B cell (primary cell): ENCODE measurements around the gene PTPRE. TPM values are rescaled to one million over a fixed set of nuclear protein-coding genes. Genes with fewer than 3 reads are reported as not detected.

ENCODE experiments used
- ATAC-seq: fragments of 200-7000 bp; cut with Tn5 transposase; one replicate; pipeline ENCODE4 v1.10.0; 2021; ENCODE audit warnings: low read depth, mild to moderate bottlenecking, moderate number of reproducible peaks, moderate library complexity
- CTCF ChIA-PET: fragments of 350-600 bp; sonication (Branson Sonifier 250); formaldehyde crosslinking; loops from one replicate; lab custom pipeline; 2021; ENCODE audit warnings: antibody characterized with exemption, inconsistent platforms; lab: Charles Lee
- POLR2A ChIA-PET: fragments of 350-600 bp; sonication (Branson Sonifier 250); formaldehyde crosslinking; loops from one replicate; lab custom pipeline; 2021; ENCODE audit warnings: antibody characterized with exemption; lab: Charles Lee
- DNase-seq: peaks from one replicate; pipeline ENCODE4 v3.0.0; 2013
- H2AFZ ChIP-seq: 2 replicates; pipeline ENCODE4 v1.6.1; 2012; ENCODE audit warnings: mild to moderate bottlenecking, low read depth, low read length; ENCODE audit not compliant: insufficient read depth, poor library complexity, severe bottlenecking
- H3K27ac ChIP-seq, 2 donors: 1 replicate in 1 of 2; 2 replicates in 1 of 2; pipeline ENCODE4 v1.5.1; 2012 to 2013; ENCODE audit warnings: low read length in 2 of 2, mild to moderate bottlenecking in 2 of 2, moderate library complexity in 1 of 2
- H3K27me3 ChIP-seq, 4 experiments: fragments of 200-600 bp in 1 of 4; sonication (generic) in 1 of 4; replicated peaks in 1 of 4; 1 replicate in 2 of 4; 2 replicates in 2 of 4; pipeline versions ENCODE4 v1.6.1 to v1.7.0; 2013 to 2016; ENCODE audit warnings: low read length in 3 of 4, mild to moderate bottlenecking in 2 of 4, mixed read lengths in 1 of 4, moderate library complexity in 1 of 4; ENCODE audit not compliant: insufficient read depth in 4 of 4, control insufficient read depth in 3 of 4; ENCODE audit errors: control extremely low read depth in 1 of 4
- H3K36me3 ChIP-seq, 2 experiments: replicated peaks in 1 of 2; 1 replicate in 1 of 2; 2 replicates in 1 of 2; pipeline versions ENCODE4 v1.6.1 to v1.7.1; 2013; ENCODE audit warnings: low read length in 1 of 2; ENCODE audit not compliant: insufficient read depth in 2 of 2, control insufficient read depth in 1 of 2; ENCODE audit errors: control extremely low read depth in 1 of 2, extremely low read depth in 1 of 2
- H3K4me1 ChIP-seq, 2 donors: fragments of 200-600 bp in 1 of 2; sonication (generic) in 1 of 2; 1 replicate in 1 of 2; 2 replicates in 1 of 2; pipeline versions ENCODE4 v1.5.1 to v1.6.1; 2013 to 2017; ENCODE audit warnings: low read length in 2 of 2; ENCODE audit not compliant: control insufficient read depth in 2 of 2, insufficient read depth in 2 of 2
- H3K4me2 ChIP-seq: replicated peaks from 2 replicates; pipeline ENCODE3; 2012; ENCODE audit warnings: mild to moderate bottlenecking, low read depth, low read length; ENCODE audit not compliant: poor library complexity, severe bottlenecking
- H3K4me3 ChIP-seq, 5 experiments: fragments of 200-600 bp in 1 of 5; sonication (generic) in 1 of 5; 1 replicate in 3 of 5; 2 replicates in 2 of 5; pipeline versions ENCODE4 v1.5.1 to v1.7.0; 2011 to 2016; ENCODE audit warnings: low read length in 4 of 5, mild to moderate bottlenecking in 4 of 5, low read depth in 2 of 5, control low read depth in 1 of 5, moderate library complexity in 1 of 5; ENCODE audit not compliant: insufficient read depth in 1 of 5; ENCODE audit errors: control extremely low read depth in 1 of 5, extremely low read depth in 1 of 5
- H3K79me2 ChIP-seq: fragments of 200-600 bp; sonication (generic); one replicate; pipeline ENCODE4 v1.6.0; 2016; ENCODE audit warnings: low read length; ENCODE audit not compliant: control insufficient read depth, insufficient read depth
- H3K9ac ChIP-seq: fragments of 200-600 bp; sonication (generic); 2 replicates; pipeline ENCODE4 v1.6.1; 2017; ENCODE audit warnings: mild to moderate bottlenecking, low read length, moderate library complexity
- H3K9me3 ChIP-seq, 3 donors: one replicate each; pipeline versions ENCODE4 v1.6.1 to v1.7.1; 2013; ENCODE audit warnings: low read length in 2 of 3; ENCODE audit not compliant: control insufficient read depth in 2 of 3, insufficient read depth in 1 of 3; ENCODE audit errors: control extremely low read depth in 1 of 3
- H4K20me1 ChIP-seq: 2 replicates; pipeline ENCODE4 v1.6.0; 2012; ENCODE audit warnings: mild to moderate bottlenecking, low read length; ENCODE audit not compliant: insufficient read depth, control insufficient read depth, poor library complexity, severe bottlenecking
- H3K27ac Mint-ChIP-seq: one replicate; pipeline ENCODE4 v1.8.0; 2021; ENCODE audit warnings: mixed read lengths
- H3K27me3 Mint-ChIP-seq: one replicate; pipeline ENCODE4 v1.8.0; 2021; ENCODE audit warnings: mixed read lengths
- H3K4me1 Mint-ChIP-seq: one replicate; pipeline ENCODE4 v1.8.0; 2021; ENCODE audit warnings: mixed read lengths
- H3K4me3 Mint-ChIP-seq: one replicate; pipeline ENCODE4 v1.8.0; 2021; ENCODE audit warnings: mixed read lengths
- H3K9me3 Mint-ChIP-seq: one replicate; pipeline ENCODE4 v1.8.0; 2022; ENCODE audit warnings: mixed read lengths; ENCODE audit not compliant: insufficient read depth
- EZH2 ChIP-seq: IDR thresholded peaks from 2 replicates; pipeline ENCODE4 v1.6.1; 2012; ENCODE audit warnings: borderline replicate concordance, low read depth, mild to moderate bottlenecking, moderate library complexity, low read length; ENCODE audit not compliant: insufficient read depth, poor library complexity, severe bottlenecking
- WGBS: methylation state at CpG from one replicate; pipeline ENCODE4 v1.1.5; 2013; ENCODE audit warnings: missing lambda C conversion rate; ENCODE audit not compliant: insufficient coverage; 5-methylcytosine and 5-hydroxymethylcytosine counted together
- intact Hi-C: fragments of 100-400 bp; cut with micrococcal nuclease; formaldehyde crosslinking; loops from one replicate; pipeline ENCODE4 v1.10.0; 2022
- polyA plus RNA-seq: library from polyadenylated mRNA; depleted of rRNA; stranded (reverse); fragments of >200 nt; gene quantifications from 2 replicates; pipeline ENCODE4 v1.2.3, GENCODE V29; 2012
- total RNA-seq, 2 donors: library from RNA; stranded (reverse); fragments of 120-200 nt in 1 of 2; gene quantifications; 1 replicate in 1 of 2; 2 replicates in 1 of 2; pipeline versions ENCODE4 v1.2.3 to v1.2.4, GENCODE V29; 2013 to 2022
- TF ChIP-seq, protein P1 (sequence below): fragments of 200-600 bp; IDR thresholded peaks from one replicate; pipeline ENCODE4 v1.8.0; 2022; ENCODE audit warnings: antibody characterized with exemption, mild to moderate bottlenecking

Gene PTPRE
- total and polyA plus RNA-seq, 2 donors (not counting 1 experiment from before 2014, with no cell fraction given), result 6.6 to 32.7 TPM

DNA sequence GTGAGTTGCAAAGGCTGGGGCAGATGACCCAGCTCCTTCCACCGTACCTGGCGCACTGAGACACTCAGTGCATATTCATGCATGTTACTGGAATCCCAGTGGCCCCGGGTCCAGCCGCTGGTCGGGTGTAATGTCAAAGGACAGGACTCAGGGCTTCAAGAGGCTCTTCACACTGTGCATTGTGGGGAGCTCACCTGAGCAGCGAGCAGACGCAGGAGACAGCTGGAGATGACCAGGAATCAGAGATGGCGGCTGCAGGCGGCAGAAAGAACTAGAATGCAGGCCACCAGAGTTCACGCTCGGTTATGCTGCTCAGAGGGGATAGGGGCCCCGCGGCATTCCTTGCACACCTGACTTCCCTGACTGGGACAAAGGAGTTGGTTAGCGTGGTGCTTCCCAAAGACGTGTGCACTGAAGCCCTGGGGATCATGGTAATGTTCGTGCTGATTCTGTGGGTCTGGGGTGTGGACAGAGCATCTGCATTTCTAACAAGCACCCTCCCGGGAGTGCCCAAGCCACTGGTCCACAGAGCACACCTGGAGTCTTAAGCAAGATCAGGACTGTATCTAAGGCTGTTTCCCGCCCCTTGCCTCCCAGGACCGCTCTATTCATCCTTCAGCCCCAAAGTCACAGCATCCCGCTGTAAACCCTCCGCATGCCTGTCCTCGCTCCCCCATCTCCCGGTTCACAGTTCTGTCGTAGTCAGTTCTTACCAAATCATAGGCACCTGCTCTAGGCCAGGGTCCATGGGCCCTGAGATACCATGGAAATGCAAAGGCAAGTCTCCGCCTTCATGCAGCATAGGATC, 148.4 kb downstream of the PTPRE start:
- intact Hi-C loops, result no loop called here
- peaks cover 10% of the 10 kb centered on the region for H3K79me2 ChIP-seq
- 99% methylated on average over 25 of the region's 25 CpGs for WGBS
- H3K27ac ChIP-seq, result no peak overlapping the region
- peaks cover 4 to 56% of the 10 kb centered on the region in 2 experiments for H3K36me3 ChIP-seq
- no peak overlapping the region for H3K4me3 ChIP-seq
- POLR2A ChIA-PET, result interaction anchor here (1.0 kb wide), 1 partner anchor 10 kb away, joined by 4 read pairs; no protein-coding TSS in a partner anchor
- H3K27ac Mint-ChIP-seq, result no peak overlapping the region
- no peak for ATAC-seq
- no peak overlapping the region for H3K4me2 ChIP-seq
- no peak overlapping the region for H3K9ac ChIP-seq
- H3K9me3 Mint-ChIP-seq, result no peaks in the 10 kb centered on the region
- H3K4me3 Mint-ChIP-seq, result no peak overlapping the region
- no peak for DNase-seq
- peaks cover 3 to 26% of the 10 kb centered on the region in 2 donors for H3K4me1 ChIP-seq
- H2AFZ ChIP-seq, result no peak overlapping the region
- TF ChIP-seq EZH2, result no peak
- TF ChIP-seq, protein P1, sequence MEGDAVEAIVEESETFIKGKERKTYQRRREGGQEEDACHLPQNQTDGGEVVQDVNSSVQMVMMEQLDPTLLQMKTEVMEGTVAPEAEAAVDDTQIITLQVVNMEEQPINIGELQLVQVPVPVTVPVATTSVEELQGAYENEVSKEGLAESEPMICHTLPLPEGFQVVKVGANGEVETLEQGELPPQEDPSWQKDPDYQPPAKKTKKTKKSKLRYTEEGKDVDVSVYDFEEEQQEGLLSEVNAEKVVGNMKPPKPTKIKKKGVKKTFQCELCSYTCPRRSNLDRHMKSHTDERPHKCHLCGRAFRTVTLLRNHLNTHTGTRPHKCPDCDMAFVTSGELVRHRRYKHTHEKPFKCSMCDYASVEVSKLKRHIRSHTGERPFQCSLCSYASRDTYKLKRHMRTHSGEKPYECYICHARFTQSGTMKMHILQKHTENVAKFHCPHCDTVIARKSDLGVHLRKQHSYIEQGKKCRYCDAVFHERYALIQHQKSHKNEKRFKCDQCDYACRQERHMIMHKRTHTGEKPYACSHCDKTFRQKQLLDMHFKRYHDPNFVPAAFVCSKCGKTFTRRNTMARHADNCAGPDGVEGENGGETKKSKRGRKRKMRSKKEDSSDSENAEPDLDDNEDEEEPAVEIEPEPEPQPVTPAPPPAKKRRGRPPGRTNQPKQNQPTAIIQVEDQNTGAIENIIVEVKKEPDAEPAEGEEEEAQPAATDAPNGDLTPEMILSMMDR, result no peak
- no peaks in the 10 kb centered on the region for H4K20me1 ChIP-seq
- H3K9me3 ChIP-seq, result no peaks in the 10 kb centered on the region
- peaks cover 22% of the 10 kb centered on the region for H3K4me1 Mint-ChIP-seq
- no peaks in the 10 kb centered on the region for H3K27me3 Mint-ChIP-seq
- no peaks in the 10 kb centered on the region for H3K27me3 ChIP-seq
- CTCF ChIA-PET, result interaction anchor here (1.1 kb wide), 1 partner anchor 14 kb away, joined by 4 read pairs; no protein-coding TSS in a partner anchor
